ENCODE data around the gene CCDC112. TPM values are rescaled to one million over a fixed set of nuclear protein-coding genes. Genes with fewer than 3 reads are reported as not detected.

Gene CCDC112
- total and polyA plus RNA-seq, 2 of the 13 experiments (the other 11 are each of a cell fraction or from before 2014, with no cell fraction given): 1.1 to 2.8 TPM

DNA sequence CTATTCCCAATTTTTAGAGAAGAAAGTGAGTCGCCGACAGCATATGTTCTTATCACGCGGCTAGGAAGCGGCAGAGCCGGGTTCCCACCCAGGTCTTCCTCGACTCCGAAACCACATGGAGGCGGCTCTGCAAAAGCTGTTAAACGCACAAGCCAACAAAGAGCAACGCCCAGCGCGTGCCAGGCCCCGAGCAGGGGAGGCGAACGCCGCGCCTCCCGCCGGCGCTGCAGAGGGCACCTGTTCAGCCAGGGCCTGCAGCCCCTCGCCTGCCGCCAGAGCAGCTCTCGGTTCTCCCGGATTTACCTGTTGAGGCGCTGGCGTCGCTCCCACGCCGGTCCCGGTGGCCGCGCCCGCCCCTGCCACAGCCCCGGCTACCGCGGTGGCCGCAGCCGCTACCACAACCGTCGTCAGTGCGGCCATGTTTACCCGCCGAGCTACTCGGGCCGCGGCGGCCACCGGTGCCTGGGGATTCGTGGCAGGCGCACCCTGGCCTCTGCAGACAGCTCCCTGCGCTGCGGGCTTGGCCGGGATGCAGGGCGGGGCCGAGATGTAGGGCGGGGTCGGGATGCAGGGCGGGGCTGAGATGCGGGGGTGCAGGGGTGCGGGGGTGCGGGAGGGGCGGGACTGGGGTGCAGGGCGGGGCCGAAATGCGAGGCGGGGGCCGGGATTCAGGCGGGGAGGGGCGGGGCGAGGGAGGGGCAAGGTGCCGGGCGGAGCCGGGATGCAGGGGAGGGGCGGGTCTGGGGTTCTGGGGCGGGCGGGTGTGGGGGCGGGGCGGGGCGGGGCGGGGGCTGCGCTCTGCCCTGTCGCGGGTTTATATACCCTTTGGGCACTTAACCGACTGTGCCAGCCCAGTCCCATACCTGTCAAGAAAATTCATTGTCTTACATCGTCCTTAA, at the start of gene CCDC112 (continued):
- TF ChIP-seq, protein P1, sequence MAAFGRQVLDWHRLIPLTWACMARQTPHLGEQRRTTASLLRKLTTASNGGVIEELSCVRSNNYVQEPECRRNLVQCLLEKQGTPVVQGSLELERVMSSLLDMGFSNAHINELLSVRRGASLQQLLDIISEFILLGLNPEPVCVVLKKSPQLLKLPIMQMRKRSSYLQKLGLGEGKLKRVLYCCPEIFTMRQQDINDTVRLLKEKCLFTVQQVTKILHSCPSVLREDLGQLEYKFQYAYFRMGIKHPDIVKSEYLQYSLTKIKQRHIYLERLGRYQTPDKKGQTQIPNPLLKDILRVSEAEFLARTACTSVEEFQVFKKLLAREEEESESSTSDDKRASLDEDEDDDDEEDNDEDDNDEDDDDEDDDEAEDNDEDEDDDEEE (CRISPR knock-in tag; IDR thresholded peaks at IDR 0.05): no peak
- TF ChIP-seq REPIN1 (CRISPR knock-in tag; IDR thresholded peaks at IDR 0.05; ENCODE audit: borderline replicate concordance, low read depth) (0 out of 2 replicates have a peak, but pooled peaks have one; percentile 41), ZNF543 (CRISPR knock-in tag; IDR thresholded peaks at IDR 0.05) (no peak), CCDC6 (CRISPR knock-in tag; IDR thresholded peaks at IDR 0.05) (peak; percentile 65; the same call in 1 of the 2 replicates), SIN3B (IDR thresholded peaks at IDR 0.05; ENCODE audit: low read length) (no peak), ZNF841 (CRISPR knock-in tag; IDR thresholded peaks at IDR 0.05; ENCODE audit: borderline replicate concordance) (no peak), ZNF143 (CRISPR knock-in tag; IDR thresholded peaks at IDR 0.05) (no peak), ZNF260 (CRISPR knock-in tag; IDR thresholded peaks at IDR 0.05; ENCODE audit: borderline replicate concordance, low read depth) (no peak), ZMYM3 (CRISPR knock-in tag; IDR thresholded peaks at IDR 0.05) (no peak), EEA1 (CRISPR knock-in tag; IDR thresholded peaks at IDR 0.05; ENCODE audit: borderline replicate concordance) (peak; percentile 44; the same call in 1 of the 2 replicates), ZNF10 (CRISPR knock-in tag; IDR thresholded peaks at IDR 0.05; ENCODE audit: borderline replicate concordance, low read depth) (no peak), ZNF562 (CRISPR knock-in tag; IDR thresholded peaks at IDR 0.05; ENCODE audit: borderline replicate concordance) (no peak), ZBTB39 (CRISPR knock-in tag; IDR thresholded peaks at IDR 0.05) (no peak), ZNF460 (CRISPR knock-in tag; IDR thresholded peaks at IDR 0.05; ENCODE audit: borderline replicate concordance) (no peak), ERF (CRISPR knock-in tag; IDR thresholded peaks at IDR 0.05) (no peak), KLF12 (CRISPR knock-in tag; IDR thresholded peaks at IDR 0.05; ENCODE audit: borderline replicate concordance) (no peak), NCOR1 (IDR thresholded peaks at IDR 0.05; ENCODE audit: borderline replicate concordance, low read length) (no peak), SNAI1 (CRISPR knock-in tag; IDR thresholded peaks at IDR 0.05; ENCODE audit: borderline replicate concordance) (no peak), ZNF615 (CRISPR knock-in tag; IDR thresholded peaks at IDR 0.05; ENCODE audit: borderline replicate concordance) (no peak), ZNF576 (CRISPR knock-in tag; IDR thresholded peaks at IDR 0.05) (no peak), HNRNPH1 (optimal IDR thresholded peaks at IDR 0.05; ENCODE audit: low read depth, low read length) (no peak), HOXD1 (CRISPR knock-in tag; IDR thresholded peaks at IDR 0.05) (no peak), BCL6 (CRISPR knock-in tag; IDR thresholded peaks at IDR 0.05) (0 out of 2 replicates have a peak, but pooled peaks have one; percentile 8)
- TF ChIP-seq, protein P2, sequence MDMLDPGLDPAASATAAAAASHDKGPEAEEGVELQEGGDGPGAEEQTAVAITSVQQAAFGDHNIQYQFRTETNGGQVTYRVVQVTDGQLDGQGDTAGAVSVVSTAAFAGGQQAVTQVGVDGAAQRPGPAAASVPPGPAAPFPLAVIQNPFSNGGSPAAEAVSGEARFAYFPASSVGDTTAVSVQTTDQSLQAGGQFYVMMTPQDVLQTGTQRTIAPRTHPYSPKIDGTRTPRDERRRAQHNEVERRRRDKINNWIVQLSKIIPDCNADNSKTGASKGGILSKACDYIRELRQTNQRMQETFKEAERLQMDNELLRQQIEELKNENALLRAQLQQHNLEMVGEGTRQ (IDR thresholded peaks at IDR 0.05; ENCODE audit: low read depth, low read length): no peak
- TF ChIP-seq, protein P2 (CRISPR knock-in tag; IDR thresholded peaks at IDR 0.05; ENCODE audit: borderline replicate concordance): no peak
